K562 (cell line): Measurements from ENCODE around the gene SP4.

Experiments used
- ARNT ChIP-seq, 2 experiments: fragments of 450-650 bp; IDR thresholded peaks; 2 replicates each; pipeline ENCODE4 v1.6.1; 2016; ENCODE audit warnings: mild to moderate bottlenecking in 1 of 2
- FOXM1 ChIP-seq, 2 experiments: fragments of 450-650 bp in 1 of 2; sonication (generic) in 1 of 2; formaldehyde crosslinking in 1 of 2; IDR thresholded peaks; 2 replicates each; pipeline versions ENCODE4 v1.6.1 to v1.9.0; 2017 to 2022; ENCODE audit warnings: low read depth in 2 of 2, mild to moderate bottlenecking in 2 of 2, missing genetic modification reagents in 1 of 2, moderate library complexity in 1 of 2
- HNRNPUL1 ChIP-seq: fragments of 200-400 bp; formaldehyde crosslinking; IDR thresholded peaks from 2 replicates; pipeline ENCODE4 v1.6.1; 2017; ENCODE audit warnings: low read length
- KLF1 ChIP-seq: fragments of 450-650 bp; IDR thresholded peaks from 2 replicates; pipeline ENCODE4 v1.6.1; 2016; ENCODE audit warnings: missing genetic modification characterization, missing compliant biosample characterization
- MAX ChIP-seq: sonication (generic); formaldehyde crosslinking; IDR thresholded peaks from 2 replicates; pipeline ENCODE4 v1.9.0; 2022; ENCODE audit warnings: mild to moderate bottlenecking, missing genetic modification reagents
- NFIX ChIP-seq: fragments of 250-450 bp; sonication (Bioruptor Pico); IDR thresholded peaks from 2 replicates; pipeline ENCODE4 v1.4.0; 2020; ENCODE audit warnings: low read depth, mild to moderate bottlenecking, moderate library complexity
- POLR2AphosphoS5 ChIP-seq: IDR thresholded peaks from 2 replicates; pipeline ENCODE4 v1.6.1; 2011; ENCODE audit warnings: mild to moderate bottlenecking, low read depth, low read length, moderate library complexity; ENCODE audit not compliant: control insufficient read depth, insufficient read depth
- ZZZ3 ChIP-seq: fragments of 450-650 bp; IDR thresholded peaks from 2 replicates; pipeline ENCODE4 v1.6.1; 2016; ENCODE audit warnings: antibody characterized with exemption, mild to moderate bottlenecking, moderate library complexity
- TF ChIP-seq, protein P1 (sequence below), 3 experiments: IDR thresholded peaks in 2 of 3; conservative IDR thresholded peaks in 1 of 3; 2 replicates each; pipeline ENCODE4 v1.5.1; 2011 to 2012; ENCODE audit warnings: low read length in 3 of 3, mild to moderate bottlenecking in 3 of 3, control low read depth in 2 of 3, improper control_type of control experiment in 1 of 3, inconsistent platforms in 1 of 3, low read depth in 1 of 3, mixed read lengths in 1 of 3, moderate library complexity in 1 of 3; ENCODE audit not compliant: insufficient read depth in 2 of 3

DNA sequence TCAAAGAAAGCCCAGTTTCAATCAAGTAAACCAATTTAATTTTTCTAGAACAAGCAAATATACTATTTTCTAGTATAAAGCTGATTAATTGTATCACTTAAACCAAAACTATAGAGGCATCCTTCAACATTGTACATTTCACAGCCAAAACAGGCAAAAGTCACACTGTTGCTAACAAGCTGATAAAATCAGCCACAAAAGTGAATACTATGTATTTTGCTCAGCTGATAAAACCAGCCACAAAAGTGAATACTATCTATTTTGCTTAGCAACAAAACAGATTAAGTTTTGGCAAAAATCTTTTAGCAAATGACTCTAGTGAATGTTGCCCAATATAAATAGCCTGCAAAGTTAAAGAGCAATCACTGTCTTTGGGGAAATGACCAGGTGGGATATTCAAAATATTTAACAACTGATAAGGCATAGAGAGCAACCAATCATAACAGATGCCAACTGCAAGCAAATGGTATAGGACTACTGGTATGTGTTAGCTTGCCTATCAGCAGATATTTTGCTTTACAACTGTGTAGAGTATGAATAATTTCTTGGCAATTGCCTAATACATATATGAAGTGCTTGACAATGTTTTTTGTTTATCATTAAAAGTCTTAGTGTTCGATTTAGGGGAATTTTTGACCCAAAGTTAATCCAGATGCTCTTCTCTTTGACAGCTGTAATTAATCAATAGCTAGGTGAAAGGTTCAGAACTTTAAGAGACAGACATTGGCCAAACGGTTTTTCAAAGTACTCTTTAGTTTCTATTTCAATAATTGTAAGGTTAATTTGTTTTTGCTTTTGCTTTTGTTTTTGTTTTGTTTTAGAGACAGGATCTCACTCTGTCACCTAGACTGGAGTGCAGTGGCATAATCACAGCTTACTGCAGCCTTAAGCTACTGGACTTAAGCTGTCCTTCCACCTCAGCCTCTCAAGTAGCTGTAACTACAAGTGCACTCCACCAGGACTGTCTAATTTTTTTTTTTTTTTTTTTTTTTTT lies 44.4 kb upstream of the SP4 start:
- TF ChIP-seq NFIX (no peak), HNRNPUL1 (no peak), FOXM1 (IDR thresholded peaks at IDR 0.05; ENCODE audit: low read depth) (no peak), FOXM1 (CRISPR knock-in tag; IDR thresholded peaks at IDR 0.05; ENCODE audit: low read depth) (no peak), MAX (CRISPR knock-in tag) (no peak), POLR2AphosphoS5 (no peak), KLF1 (no peak), ARNT (IDR thresholded peaks at IDR 0.05) (no peak), ZZZ3 (no peak)
- TF ChIP-seq, protein P1, sequence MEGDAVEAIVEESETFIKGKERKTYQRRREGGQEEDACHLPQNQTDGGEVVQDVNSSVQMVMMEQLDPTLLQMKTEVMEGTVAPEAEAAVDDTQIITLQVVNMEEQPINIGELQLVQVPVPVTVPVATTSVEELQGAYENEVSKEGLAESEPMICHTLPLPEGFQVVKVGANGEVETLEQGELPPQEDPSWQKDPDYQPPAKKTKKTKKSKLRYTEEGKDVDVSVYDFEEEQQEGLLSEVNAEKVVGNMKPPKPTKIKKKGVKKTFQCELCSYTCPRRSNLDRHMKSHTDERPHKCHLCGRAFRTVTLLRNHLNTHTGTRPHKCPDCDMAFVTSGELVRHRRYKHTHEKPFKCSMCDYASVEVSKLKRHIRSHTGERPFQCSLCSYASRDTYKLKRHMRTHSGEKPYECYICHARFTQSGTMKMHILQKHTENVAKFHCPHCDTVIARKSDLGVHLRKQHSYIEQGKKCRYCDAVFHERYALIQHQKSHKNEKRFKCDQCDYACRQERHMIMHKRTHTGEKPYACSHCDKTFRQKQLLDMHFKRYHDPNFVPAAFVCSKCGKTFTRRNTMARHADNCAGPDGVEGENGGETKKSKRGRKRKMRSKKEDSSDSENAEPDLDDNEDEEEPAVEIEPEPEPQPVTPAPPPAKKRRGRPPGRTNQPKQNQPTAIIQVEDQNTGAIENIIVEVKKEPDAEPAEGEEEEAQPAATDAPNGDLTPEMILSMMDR (IDR thresholded peaks at IDR 0.05 in 2 of 3, conservative IDR thresholded peaks at IDR 0.05 in 1 of 3; ENCODE audit: insufficient read depth in 2 of 3, low read depth in 1 of 3, low read length in 3 of 3), result no peak
